NK-92 (cell line): ENCODE results near the gene SUZ12.
"Not testable (repeated sequence)": the region's sequence is repeated elsewhere in the genome, so short reads cannot be mapped to it uniquely, and the experiment has no call there.

Experiments
- DNase-seq: peaks from one replicate; lab custom pipeline; 2025; ENCODE audit not compliant: unreplicated experiment; lab: John Stamatoyannopoulos, UW

The SUZ12 gene

DNA sequence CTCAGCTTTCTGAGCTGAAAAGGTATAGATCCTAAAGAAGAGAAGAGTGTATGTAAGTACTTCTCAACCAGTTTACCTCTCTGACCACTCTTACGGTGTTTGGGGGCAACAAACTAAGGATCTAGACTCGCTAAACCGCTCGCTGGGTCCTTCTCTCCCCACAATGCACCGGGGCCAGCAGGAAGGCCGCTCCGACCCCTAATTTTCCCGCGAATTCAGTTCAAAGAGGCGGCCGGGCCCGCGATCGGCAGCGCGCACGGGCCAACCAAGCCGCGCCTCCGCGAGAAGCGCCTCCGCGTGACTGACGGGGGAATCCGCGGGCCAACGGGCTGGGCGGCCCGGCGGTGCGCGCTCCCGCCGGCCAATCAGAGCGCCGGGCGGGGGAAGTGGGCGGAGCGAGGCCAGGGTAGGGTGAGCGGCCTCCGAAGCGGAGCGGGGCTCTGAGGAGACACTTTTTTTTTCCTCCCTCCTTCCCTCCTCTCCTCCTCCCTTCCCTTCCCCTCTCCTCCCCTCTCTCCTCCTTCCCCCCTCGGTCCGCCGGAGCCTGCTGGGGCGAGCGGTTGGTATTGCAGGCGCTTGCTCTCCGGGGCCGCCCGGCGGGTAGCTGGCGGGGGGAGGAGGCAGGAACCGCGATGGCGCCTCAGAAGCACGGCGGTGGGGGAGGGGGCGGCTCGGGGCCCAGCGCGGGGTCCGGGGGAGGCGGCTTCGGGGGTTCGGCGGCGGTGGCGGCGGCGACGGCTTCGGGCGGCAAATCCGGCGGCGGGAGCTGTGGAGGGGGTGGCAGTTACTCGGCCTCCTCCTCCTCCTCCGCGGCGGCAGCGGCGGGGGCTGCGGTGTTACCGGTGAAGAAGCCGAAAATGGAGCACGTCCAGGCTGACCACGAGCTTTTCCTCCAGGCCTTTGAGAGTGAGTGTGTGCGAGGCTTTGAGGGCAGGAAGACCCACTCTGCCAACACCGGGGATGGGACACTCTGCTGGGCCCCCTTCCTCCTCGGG is at the start of gene SUZ12:
Gene SUZ12 (plus strand): TSS at position 393 of the 995 bp plus-strand sequence. CDS start 240 bp downstream, at position 633.
- not testable (repeated sequence) for DNase-seq

DNA sequence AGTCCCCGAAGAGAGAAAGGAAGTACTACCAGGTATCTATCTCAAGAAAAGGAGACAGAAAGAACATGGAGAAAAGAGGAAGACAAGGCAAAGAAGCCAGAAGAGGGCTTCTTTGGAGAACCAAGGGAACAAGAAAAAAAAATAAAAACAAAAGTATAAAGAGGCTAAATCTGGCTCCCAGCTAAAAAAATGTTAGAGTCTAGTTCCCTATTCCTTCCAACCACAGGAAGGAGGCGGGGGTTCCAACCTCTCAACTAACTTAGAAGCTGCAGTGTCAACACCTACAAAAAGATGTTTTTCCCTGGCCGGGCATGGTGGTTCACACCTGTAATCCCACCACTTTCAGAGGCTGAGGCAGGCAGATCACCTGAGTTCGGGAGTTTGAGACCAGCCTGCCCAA is 48.7 kb upstream of the SUZ12 start:
- no peak for DNase-seq

DNA sequence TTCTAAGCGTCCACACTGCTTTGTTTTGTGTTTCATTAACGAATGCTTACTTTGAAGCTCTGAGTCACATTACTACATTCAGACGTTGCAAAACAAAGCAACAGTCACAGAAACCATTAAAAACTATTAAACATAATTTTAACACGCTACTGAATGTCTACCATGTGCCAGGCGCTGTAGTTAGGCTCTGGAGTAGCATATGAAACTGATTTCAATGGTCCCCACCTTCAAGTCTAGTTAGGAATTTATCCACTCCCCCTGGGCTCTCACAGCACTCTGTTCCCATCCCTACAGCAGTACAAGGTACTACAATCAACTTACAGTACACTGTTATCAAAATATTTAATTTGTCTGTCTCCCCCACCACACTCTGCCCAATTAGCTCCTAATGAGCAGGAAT is 35.9 kb upstream of the SUZ12 start:
- no peak for DNase-seq

DNA sequence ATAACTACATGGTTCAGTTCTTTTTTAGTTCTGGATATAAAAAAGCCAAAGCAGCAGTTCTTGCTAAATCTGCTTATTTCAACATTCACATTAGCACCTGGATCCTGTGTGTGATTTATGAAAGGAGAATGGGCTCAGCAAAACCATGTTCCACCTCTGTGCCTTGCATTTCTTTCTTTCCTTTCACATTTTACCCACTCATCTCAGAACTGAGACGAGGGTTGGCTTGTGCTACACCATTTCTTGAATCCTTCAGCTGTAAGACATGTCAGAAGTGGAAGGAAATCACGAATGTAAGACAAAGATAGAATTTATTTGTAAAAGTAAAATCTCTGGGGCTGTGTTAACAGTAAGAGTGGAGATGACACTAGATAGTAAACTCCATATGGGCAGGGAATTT is 34.1 kb upstream of the SUZ12 start:
- no peak for DNase-seq

DNA sequence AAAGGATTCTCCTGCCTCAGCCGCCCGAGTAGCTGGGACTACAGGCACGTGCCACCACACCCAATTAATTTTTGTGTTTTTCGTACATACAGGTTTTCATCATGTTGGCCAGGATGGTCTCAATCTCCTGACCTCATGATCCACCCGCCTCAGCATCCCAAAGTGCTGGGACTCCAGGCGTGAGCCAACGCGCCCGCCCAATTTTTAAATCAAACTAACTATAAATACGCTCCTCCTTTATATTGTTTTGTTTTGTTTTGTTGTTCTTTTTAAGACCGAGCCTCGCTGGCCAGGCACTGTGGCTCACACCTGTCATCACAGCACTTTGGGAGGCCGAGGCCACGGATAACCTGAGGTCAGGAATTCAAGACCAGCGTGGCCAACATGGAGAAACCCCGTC is 33.4 kb upstream of the SUZ12 start:
- DNase-seq: no peak

DNA sequence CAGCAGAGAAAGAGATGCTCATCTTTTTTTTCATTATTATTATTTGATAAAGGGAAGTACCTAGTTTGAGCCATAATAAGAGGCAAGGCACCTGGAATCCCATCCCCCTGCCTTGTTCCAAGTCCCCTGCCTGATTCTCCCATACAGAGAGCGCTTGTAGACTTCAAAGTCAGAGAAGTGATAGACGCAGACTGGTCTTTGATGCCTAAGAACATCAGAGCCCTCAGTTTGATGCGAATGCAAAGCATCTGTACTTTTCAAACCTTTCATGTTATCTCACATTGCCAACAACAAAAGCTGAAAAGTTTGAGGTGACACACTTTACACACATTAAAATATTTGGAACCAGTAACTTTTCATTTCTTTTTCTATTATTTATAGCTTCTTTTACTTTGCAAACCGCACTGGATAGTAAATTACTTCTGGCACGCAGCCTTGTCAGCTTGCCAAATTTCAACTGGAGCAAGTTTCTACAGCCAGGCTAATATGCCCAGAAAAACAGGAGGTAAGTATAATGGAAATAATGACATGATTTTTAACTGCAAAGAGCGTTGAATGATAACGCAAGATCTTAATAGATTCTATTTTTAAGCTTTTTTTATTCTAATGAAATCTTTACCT is 29.4 kb upstream of the SUZ12 start:
- no peak for DNase-seq

DNA sequence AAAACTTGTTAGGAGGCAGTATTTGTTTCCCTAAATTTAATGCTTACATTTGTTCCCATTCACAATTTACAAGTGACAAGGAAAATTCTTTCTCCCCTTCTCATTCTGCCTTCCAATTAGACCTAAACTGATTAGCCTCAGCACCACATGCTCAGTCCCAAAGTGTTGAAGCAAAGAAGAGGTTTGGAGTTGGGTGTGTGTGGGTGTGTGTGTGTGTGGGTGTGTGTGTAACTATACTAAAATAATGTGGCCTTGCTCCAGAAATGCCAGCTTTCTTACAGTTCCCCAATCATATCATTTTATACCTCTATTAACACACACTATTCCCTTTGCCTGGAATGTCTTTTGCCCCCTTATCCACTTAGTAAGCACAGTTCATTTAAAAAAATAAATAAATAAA is 28.4 kb upstream of the SUZ12 start:
- DNase-seq: no peak

DNA sequence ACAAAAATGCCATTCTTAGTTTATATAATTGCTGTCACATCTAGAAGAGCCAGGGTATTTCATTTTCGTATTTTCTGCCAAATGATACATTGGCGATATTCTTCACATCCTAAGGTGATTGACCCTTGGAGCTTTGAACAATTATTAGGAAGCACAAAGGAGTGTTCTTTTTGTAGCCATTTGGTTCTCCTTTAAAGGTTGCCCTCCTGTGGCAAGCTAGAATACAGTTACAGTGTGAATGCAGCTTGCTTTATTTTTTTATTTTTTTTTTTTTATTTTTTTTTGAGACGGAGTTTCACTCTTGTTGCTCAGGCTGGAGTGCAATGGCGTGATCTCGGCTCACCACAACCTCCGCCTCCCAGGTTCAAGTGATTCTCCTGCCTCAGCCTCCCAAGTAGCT is 24.1 kb upstream of the SUZ12 start:
- DNase-seq: not testable (repeated sequence)

DNA sequence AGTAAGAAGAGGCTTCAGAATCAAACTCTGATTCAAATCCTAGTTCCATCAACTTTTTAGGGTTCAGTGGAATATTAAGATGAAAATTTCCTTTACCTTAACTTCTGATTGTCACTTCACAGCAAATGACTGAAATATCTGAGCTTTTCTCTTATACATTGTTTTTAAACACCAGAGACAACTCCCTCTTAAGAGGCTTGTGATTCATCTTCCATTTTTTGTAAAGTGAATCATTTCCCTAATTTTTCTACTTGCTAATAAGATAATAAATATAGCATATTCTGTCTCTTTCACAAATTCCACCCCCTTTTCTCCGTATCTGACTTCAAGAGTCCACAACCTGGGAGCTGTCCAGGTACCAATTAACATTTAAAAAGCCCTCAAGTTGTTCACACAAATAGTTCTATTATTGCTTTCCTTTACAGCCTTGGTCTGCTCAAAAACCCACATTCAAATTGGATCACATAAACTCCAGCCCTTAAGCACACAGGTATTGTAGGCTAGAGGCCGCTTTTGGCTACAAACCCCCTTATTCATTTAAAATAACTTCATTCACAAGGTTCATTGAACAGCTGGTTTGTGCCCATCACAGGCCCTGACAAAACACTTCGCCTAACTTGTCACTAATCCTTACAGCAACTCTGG is 21.2 kb upstream of the SUZ12 start:
- DNase-seq: no peak

DNA sequence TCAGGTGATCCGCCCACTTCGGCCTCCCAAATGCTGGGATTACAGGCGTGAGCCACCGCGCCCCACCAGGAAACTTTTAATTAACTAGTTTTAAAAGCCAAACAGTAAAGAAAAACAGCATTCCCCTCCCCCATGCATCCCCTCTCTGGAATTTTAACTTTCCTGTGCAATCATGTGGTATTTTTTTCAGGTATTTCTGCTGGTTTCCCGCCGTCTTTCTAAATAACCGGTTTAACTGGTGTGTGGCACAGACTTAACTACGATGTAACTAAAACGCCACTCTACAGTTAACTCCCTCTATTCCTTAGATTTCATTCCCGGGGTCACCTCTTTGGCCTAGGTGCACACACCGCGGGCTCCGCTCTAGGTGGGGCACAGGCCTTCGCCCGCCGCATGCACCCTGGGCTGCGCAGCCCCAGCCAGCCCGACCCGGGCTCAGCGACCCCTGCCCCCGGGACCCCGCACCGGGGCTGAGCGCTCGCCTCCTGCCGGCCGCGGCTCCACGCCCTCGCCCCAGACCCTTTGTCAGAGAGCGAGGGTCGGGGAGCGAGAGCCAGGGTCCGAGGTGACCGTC is 20.2 kb upstream of the SUZ12 start:
- DNase-seq: no peak

DNA sequence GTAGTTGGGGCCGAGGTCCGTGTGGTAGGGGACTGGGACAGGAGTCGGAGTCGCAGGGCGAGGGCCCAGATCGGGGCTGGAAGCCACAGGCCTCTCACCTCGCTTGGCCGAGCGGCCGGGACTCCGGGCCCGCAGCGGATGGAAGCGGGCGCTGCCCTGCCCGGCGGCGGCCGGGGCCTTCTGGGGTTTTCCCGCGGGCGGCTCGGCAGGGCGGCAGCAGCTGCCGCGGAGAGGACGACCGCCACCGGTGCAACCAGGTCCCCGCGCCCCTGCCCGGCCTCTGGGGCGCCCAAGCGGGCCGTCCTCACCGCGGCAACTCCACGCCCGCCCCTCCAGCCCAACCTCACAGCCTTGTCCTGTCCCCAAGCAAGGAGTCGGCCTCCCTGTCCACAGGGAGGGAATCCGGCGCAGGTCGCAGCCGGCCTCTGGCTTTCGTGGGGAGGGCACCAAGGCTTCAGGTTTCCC is 19.7 kb upstream of the SUZ12 start:
- DNase-seq: no peak

DNA sequence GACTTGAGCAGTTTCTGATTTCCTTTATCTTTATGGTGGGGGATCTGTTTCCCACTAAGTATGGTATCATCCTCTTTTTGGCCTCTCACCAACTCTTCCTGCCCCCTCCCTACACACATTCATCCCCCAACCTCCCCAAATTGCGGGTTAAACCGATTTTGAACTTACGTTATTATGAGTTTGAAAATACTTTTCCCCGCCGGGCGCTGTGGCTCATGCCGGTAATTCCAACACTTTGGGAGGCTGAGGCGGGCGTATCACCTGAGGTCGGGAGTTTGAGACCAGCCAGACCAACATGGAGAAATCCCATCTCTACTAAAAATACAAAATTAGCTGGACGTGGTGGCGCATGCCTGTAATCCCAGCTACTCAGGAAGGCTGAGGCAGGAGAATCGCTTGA is 19.1 kb upstream of the SUZ12 start:
- not testable (repeated sequence) for DNase-seq

DNA sequence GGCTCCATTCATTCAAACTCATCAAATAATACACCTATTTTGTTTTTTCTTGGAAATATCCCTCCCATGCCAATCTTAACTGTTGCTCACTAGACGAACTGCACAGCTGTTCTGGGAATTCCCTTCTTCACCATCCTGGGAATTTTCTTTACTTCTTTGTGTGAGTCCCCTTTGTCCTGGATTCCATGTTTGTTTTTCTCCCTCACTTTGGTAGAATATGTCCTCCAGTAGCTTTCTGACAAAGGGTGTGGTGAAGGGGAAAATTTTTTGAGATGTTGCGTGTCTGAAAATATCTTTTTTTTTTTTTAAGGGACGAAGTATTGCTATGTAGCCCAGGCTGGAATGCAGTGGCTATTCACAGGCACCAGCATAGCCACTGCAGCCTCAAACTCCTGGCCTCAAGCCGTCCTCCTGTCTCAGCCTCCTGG is 18.1 kb upstream of the SUZ12 start:
- DNase-seq: no peak

DNA sequence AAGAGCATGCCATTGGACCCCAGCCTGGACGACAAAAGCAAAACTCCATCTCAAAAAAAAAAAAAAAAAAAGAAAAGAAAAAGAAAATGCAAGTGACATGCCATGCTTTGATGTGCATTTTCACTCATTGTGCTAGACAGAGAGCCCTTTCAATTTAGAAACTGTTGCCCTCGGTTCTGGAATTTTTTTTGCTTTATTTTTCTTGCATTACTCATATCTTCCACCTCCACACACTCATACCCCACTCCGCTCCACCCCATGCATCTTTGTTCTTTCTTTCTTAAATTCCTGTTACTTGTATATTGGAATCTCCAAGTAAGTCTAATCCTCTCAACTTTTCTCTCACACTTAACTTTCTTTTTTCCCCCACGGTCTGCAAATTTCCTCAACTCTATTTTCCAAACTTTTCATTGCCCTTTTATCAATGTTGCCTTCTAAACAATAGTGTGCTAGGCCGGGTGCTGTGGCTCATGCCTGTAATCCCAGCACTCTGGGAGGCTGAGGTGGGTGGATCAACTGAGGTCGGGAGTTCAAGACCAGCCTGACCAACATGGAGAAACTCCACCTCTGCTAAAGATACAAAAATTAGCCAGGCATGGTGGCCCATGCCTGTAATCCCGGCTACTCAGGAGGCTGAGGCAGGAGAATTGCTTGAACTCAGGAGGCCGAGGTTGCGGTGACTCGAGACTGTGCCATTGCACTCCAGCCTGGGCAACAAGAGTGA is 16.8 kb upstream of the SUZ12 start:
- no peak for DNase-seq

DNA sequence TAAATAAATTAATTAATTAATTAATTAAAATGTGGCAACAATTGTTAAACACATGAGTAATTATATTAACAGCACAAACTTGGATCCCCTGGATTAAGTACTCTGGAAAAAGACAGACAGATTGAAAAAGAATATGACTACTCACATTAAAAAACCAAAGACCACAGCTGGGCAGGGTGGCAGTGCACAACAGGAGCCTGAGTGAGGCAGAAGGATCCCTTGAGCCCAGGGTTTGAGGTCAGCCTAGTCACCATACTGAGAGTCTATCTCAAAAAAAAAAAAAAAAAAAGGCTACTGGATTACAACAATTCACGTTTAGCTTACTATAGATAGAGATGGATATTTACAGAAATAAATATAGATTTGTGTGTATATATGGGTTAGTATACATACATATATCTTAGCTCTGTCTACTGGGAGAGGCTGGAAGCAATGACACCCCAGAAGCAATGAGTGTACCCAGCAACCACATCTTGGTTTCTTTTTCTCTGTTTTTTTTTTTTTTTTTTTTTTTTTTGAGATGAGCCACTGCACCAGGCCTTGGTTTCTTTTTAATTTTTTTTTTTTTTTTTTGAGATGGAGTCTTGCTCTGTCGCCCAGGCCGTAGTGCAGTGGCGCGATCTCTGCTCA is 10.6 kb upstream of the SUZ12 start:
- no peak for DNase-seq

DNA sequence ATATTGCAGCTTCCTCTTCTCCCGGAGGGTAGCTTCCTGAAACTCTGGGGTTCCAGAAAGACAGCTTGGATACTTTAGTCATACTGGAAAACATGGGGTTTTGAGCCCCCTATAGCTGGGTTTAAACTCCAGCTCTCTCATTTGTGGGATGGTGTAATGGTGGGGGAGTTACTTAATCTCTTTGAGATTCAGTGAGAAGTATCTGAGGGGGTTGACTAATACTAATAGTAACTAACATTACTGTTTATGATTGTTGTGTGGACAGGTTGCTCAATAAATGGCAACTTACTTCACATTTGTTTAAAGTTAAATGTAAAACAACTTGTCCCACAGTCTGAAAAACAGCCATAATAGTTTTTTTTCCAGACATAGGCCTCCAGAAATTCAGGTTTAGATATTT is 5.1 kb upstream of the SUZ12 start:
- no peak for DNase-seq

DNA sequence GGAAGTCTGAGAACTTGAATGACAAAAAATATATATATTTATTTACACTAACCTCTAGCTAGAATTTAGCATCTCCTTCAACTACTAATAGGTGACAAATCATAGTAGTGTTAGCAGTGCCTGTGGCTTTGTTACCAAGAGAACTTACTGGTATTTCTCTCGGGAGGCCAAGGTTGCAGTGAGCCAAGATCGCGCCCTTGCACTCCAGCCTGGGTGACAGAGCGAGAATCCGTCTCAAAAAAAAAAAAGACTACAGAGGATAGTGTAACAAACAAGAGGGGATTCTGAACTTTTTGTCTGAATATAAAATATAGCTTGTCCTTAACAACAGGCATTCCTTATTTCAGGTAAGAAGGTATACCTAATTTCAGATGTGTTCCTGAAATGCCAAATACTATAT is 1.3 kb upstream of the SUZ12 start:
- no peak for DNase-seq

DNA sequence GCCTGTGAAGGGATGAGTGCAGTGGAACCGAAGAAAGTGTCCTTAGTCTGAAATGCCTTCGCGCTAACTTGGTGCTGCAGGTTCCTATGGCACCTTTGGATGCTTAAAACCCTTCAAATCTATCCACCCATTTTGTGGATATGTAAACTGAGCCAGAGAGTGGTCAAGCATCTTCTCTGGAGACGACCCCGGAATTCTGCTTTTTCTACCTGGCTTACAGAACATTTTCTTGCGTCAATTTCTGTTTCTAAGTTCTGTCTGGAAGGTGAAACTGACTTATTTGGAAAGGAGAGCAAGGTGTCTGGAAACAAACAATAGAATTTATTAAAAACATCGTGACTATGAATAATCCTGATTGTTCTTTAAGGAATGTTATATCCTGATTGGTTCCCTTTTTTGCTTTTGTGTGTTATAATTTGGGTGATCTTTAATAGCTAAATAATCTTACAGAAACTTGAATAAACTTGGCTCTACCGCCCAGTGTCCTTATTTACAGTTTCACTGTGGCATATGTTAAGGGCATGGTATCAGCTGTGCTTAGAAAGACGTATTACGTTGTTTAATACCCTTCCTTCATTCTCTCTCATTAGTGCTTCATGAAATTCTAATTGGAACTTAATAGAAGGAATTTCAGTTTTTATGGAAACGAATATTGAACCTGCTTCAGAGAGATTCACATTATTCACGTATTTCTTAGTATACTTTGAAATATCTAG is 1.3 kb downstream of the SUZ12 start:
- DNase-seq: not testable (repeated sequence)

DNA sequence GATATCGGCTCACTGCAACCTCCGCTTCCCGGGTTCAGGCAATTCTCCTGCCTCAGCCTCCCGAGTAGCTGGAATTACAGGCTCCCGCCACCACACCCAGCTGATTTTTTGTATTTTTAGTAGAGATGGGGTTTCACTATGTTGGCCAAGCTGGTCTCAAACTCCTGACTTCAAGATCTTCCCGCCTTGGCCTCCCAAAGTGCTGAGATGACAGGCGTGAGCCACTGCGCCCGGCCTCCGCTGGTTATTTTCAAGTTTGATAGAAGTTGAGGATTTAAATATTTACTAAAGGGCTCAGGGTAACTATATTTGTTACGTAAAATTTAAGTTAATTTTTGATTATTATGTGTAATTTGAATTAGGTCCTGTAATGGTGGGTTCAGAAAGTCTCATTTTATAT is 5.1 kb downstream of the SUZ12 start:
- DNase-seq: not testable (repeated sequence)

DNA sequence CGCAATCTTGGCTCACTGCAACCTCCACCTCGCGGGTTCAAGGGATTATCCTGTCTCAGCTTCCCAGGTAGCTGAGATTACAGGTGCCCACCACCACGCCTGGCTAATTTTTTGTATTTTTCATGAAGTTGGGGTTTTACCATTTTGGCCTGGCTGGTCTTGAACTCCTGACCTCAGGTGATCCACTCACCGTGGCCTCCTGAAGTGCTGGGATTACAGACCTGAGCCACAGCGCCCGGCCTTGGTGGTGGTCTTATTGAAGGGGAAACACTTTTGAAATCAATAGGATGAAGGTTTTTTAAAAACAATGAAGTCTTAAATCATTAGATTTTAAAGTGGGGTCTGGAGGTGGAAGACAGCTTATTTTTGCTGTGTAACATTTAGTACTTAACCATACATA is 5.6 kb downstream of the SUZ12 start:
- DNase-seq: not testable (repeated sequence)
